Astrocyte (in vitro differentiated cells and primary cell): ENCODE results near the gene PDIA5. TPM values are rescaled to one million over a fixed set of nuclear protein-coding genes. Genes with fewer than 3 reads are reported as not detected.

Source experiments
- DNase-seq: peaks from one replicate; pipeline ENCODE4 v3.0.0-alpha.2; 2010; ENCODE audit warnings: low read depth
- FAIRE-seq: peaks from 2 replicates; lab custom pipeline; 2011; peaks lifted over from hg19 to GRCh38; lab: Jason Lieb, UNC
- H2AFZ ChIP-seq: 2 replicates; pipeline ENCODE4 v1.6.0; 2012; ENCODE audit warnings: low read depth, low read length, inconsistent platforms
- H3K27ac ChIP-seq: 2 replicates; pipeline ENCODE4 v1.5.1; 2011; ENCODE audit warnings: low read depth, low read length, inconsistent platforms
- H3K27me3 ChIP-seq: 2 replicates; pipeline ENCODE4 v1.6.0; 2011; ENCODE audit warnings: low read length, inconsistent platforms; ENCODE audit not compliant: insufficient read depth
- H3K36me3 ChIP-seq: 2 replicates; pipeline ENCODE4 v1.5.1; 2011; ENCODE audit warnings: low read length, inconsistent platforms; ENCODE audit not compliant: insufficient read depth
- H3K4me1 ChIP-seq: 2 replicates; pipeline ENCODE4 v1.5.1; 2011; ENCODE audit warnings: low read length, inconsistent platforms; ENCODE audit not compliant: insufficient read depth
- H3K4me2 ChIP-seq: 2 replicates; pipeline ENCODE4 v1.6.0; 2012; ENCODE audit warnings: low read length, inconsistent platforms
- H3K4me3 ChIP-seq: 2 replicates; pipeline ENCODE4 v1.5.1; 2011; ENCODE audit warnings: low read depth, mild to moderate bottlenecking, low read length, inconsistent platforms; ENCODE audit not compliant: insufficient read depth
- H3K79me2 ChIP-seq: 2 replicates; pipeline ENCODE4 v1.6.0; 2012; ENCODE audit warnings: mild to moderate bottlenecking, low read length, inconsistent platforms; ENCODE audit not compliant: insufficient read depth
- H3K9ac ChIP-seq: 2 replicates; pipeline ENCODE4 v1.6.0; 2012; ENCODE audit warnings: mild to moderate bottlenecking, low read length, inconsistent platforms
- H3K9me3 ChIP-seq: 2 replicates; pipeline ENCODE4 v1.5.1; 2012; ENCODE audit warnings: low read depth, mild to moderate bottlenecking, low read length, inconsistent platforms; ENCODE audit not compliant: insufficient read depth
- H4K20me1 ChIP-seq: 2 replicates; pipeline ENCODE4 v1.6.0; 2012; ENCODE audit warnings: low read length, inconsistent platforms; ENCODE audit not compliant: insufficient read depth
- H3K27ac Mint-ChIP-seq: one replicate; pipeline ENCODE4 v1.8.0; 2021; ENCODE audit warnings: mild to moderate bottlenecking, mixed read lengths; ENCODE audit not compliant: unreplicated experiment
- H3K27me3 Mint-ChIP-seq: one replicate; pipeline ENCODE4 v1.8.0; 2021; ENCODE audit warnings: low read depth, mixed read lengths; ENCODE audit not compliant: unreplicated experiment
- H3K36me3 Mint-ChIP-seq: one replicate; pipeline ENCODE4 v1.8.0; 2021; ENCODE audit warnings: low read depth, mixed read lengths; ENCODE audit not compliant: unreplicated experiment
- H3K4me1 Mint-ChIP-seq: one replicate; pipeline ENCODE4 v1.8.0; 2021; ENCODE audit warnings: low read depth, mixed read lengths; ENCODE audit not compliant: unreplicated experiment
- H3K4me3 Mint-ChIP-seq: one replicate; pipeline ENCODE4 v1.8.0; 2021; ENCODE audit warnings: mild to moderate bottlenecking, moderate library complexity, mixed read lengths; ENCODE audit not compliant: unreplicated experiment
- H3K9me3 Mint-ChIP-seq: one replicate; pipeline ENCODE4 v1.8.0; 2021; ENCODE audit warnings: mild to moderate bottlenecking, mixed read lengths; ENCODE audit not compliant: unreplicated experiment
- EZH2 ChIP-seq: IDR thresholded peaks from 2 replicates; pipeline ENCODE4 v1.6.1; 2012; ENCODE audit warnings: mild to moderate bottlenecking, low read length, inconsistent platforms; ENCODE audit not compliant: insufficient read depth
- total RNA-seq: library from RNA; stranded (reverse); gene quantifications from 2 replicates; pipeline ENCODE4 v1.2.1, GENCODE V29; 2021
- TF ChIP-seq, protein P1 (sequence below): IDR thresholded peaks from 2 replicates; pipeline ENCODE4 v1.5.1; 2011; ENCODE audit warnings: low read depth, mild to moderate bottlenecking, inconsistent platforms, low read length, moderate library complexity; ENCODE audit not compliant: insufficient read depth

PDIA5 gene
- total RNA-seq, 1 donor from 2014 or later, result 77.5 TPM

- Mint-ChIP-seq H3K4me3 (no peak overlapping the region), H3K36me3 (peaks cover 54% of the 10 kb centered on the region), H3K9me3 (no peaks in the 10 kb centered on the region), H3K27me3 (no peaks in the 10 kb centered on the region), H3K4me1 (peaks cover 16% of the 10 kb centered on the region), H3K27ac (no peak overlapping the region)
- DNase-seq, result no peak
- Histone ChIP-seq H2AFZ (no peak overlapping the region), H3K9me3 (no peaks in the 10 kb centered on the region), H3K4me1 (peaks cover 11% of the 10 kb centered on the region), H3K4me3 (no peak overlapping the region), H4K20me1 (peaks cover 46% of the 10 kb centered on the region), H3K27me3 (no peaks in the 10 kb centered on the region), H3K9ac (no peak overlapping the region), H3K4me2 (no peak overlapping the region), H3K36me3 (peaks cover 26% of the 10 kb centered on the region), H3K79me2 (no peaks in the 10 kb centered on the region), H3K27ac (no peak overlapping the region)
- TF ChIP-seq EZH2, result no peak
- TF ChIP-seq, protein P1, sequence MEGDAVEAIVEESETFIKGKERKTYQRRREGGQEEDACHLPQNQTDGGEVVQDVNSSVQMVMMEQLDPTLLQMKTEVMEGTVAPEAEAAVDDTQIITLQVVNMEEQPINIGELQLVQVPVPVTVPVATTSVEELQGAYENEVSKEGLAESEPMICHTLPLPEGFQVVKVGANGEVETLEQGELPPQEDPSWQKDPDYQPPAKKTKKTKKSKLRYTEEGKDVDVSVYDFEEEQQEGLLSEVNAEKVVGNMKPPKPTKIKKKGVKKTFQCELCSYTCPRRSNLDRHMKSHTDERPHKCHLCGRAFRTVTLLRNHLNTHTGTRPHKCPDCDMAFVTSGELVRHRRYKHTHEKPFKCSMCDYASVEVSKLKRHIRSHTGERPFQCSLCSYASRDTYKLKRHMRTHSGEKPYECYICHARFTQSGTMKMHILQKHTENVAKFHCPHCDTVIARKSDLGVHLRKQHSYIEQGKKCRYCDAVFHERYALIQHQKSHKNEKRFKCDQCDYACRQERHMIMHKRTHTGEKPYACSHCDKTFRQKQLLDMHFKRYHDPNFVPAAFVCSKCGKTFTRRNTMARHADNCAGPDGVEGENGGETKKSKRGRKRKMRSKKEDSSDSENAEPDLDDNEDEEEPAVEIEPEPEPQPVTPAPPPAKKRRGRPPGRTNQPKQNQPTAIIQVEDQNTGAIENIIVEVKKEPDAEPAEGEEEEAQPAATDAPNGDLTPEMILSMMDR, result no peak
- peak; percentile 50 for FAIRE-seq
These were observed 81.1 kb downstream of the PDIA5 start for GRCh38 chr3:123147754-123148535.

- Histone ChIP-seq H3K4me1 (peaks cover 7% of the 10 kb centered on the region), H3K9me3 (no peaks in the 10 kb centered on the region), H3K79me2 (no peaks in the 10 kb centered on the region), H3K4me2 (no peak overlapping the region), H3K36me3 (peaks cover 26% of the 10 kb centered on the region), H3K4me3 (no peak overlapping the region), H3K27ac (no peak overlapping the region), H3K27me3 (no peaks in the 10 kb centered on the region), H4K20me1 (peaks cover 40% of the 10 kb centered on the region), H2AFZ (no peak overlapping the region), H3K9ac (no peak overlapping the region)
- Mint-ChIP-seq H3K4me3 (no peak overlapping the region), H3K4me1 (peaks cover 11% of the 10 kb centered on the region), H3K9me3 (no peaks in the 10 kb centered on the region), H3K27me3 (no peaks in the 10 kb centered on the region), H3K36me3 (peaks cover 51% of the 10 kb centered on the region), H3K27ac (no peak overlapping the region)
- no peak for DNase-seq
- FAIRE-seq, result no peak
- no peak for TF ChIP-seq EZH2
- TF ChIP-seq, protein P1, result no peak
These were observed 81.9 kb downstream of the PDIA5 start for GRCh38 chr3:123148772-123149171.

DNA sequence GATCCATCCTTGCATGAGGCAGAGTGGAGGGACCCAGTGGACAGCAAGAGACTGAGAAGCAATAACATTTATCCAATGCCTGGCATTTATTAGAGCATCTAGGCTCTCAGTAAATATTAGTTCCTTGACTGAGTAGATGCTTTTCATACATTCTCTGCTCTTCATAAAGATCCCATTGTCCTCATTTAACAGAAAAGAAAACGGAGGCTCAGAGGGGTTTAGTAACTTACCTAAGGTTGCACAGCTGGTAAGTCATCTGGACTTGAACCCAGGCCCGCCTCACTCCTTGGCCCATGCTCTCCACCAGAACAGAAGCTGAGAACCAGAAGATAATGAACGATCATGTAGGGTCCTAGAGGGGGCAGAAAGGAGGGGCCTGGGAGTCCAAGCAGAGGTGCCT is 82.7 kb downstream of the PDIA5 start:
- H3K4me1 ChIP-seq, result peaks cover 3% of the 10 kb centered on the region
- DNase-seq (no peak), FAIRE-seq (no peak)
- H3K79me2 ChIP-seq, result no peaks in the 10 kb centered on the region
- peaks cover 34% of the 10 kb centered on the region for H4K20me1 ChIP-seq
- Mint-ChIP-seq H3K4me3 (no peak overlapping the region), H3K27me3 (no peaks in the 10 kb centered on the region), H3K9me3 (no peaks in the 10 kb centered on the region), H3K27ac (no peak overlapping the region), H3K36me3 (peaks cover 49% of the 10 kb centered on the region), H3K4me1 (peaks cover 5% of the 10 kb centered on the region)
- TF ChIP-seq EZH2, result no peak
- TF ChIP-seq, protein P1, result no peak
- H3K4me3 ChIP-seq, result no peak overlapping the region
- H3K36me3 ChIP-seq, result peaks cover 26% of the 10 kb centered on the region
- H3K9me3 ChIP-seq, result no peaks in the 10 kb centered on the region
- no peak overlapping the region for H3K4me2 ChIP-seq
- no peak overlapping the region for H3K27ac ChIP-seq
- H3K9ac ChIP-seq, result no peak overlapping the region
- H3K27me3 ChIP-seq, result no peaks in the 10 kb centered on the region
- no peak overlapping the region for H2AFZ ChIP-seq
